ENCODE data around the gene AGTPBP1.

AGTPBP1 gene

GRCh38 chr9:85547599-85547998 lies 194.2 kb downstream of the AGTPBP1 start:
- Histone ChIP-seq H3K27ac (ENCODE audit: low read length) (no peak overlapping the region), H3K4me3 (ENCODE audit: low read length in 2 of 2) (no peak overlapping the region), H3K27me3 (ENCODE audit: control insufficient read depth in 1 of 2, insufficient read depth in 2 of 2, low read length in 2 of 2) (no peaks in the 10 kb centered on the region), H3K4me1 (ENCODE audit: control insufficient read depth, insufficient read depth, low read length) (no peaks in the 10 kb centered on the region), H3K9ac (ENCODE audit: low read length in 2 of 2) (no peak overlapping the region), H3K9me3 (ENCODE audit: control insufficient read depth in 2 of 2, low read length in 2 of 2) (no peaks in the 10 kb centered on the region), H3K36me3 (ENCODE audit: control insufficient read depth in 2 of 2, insufficient read depth in 2 of 2, low read length in 2 of 2) (no peaks in the 10 kb centered on the region)

- Histone ChIP-seq H3K36me3 (ENCODE audit: control insufficient read depth in 2 of 2, insufficient read depth in 2 of 2, low read length in 2 of 2) (no peaks in the 10 kb centered on the region), H3K9me3 (ENCODE audit: control insufficient read depth in 2 of 2, low read length in 2 of 2) (no peaks in the 10 kb centered on the region), H3K9ac (ENCODE audit: low read length in 2 of 2) (no peak overlapping the region), H3K4me3 (ENCODE audit: low read length in 2 of 2) (no peak overlapping the region), H3K27me3 (ENCODE audit: control insufficient read depth in 1 of 2, insufficient read depth in 2 of 2, low read length in 2 of 2) (no peaks in the 10 kb centered on the region), H3K4me1 (ENCODE audit: control insufficient read depth, insufficient read depth, low read length) (no peaks in the 10 kb centered on the region), H3K27ac (ENCODE audit: low read length) (no peak overlapping the region)
These were observed 198.6 kb downstream of the AGTPBP1 start for GRCh38 chr9:85543196-85543595.

- Histone ChIP-seq H3K9me3 (ENCODE audit: control insufficient read depth in 2 of 2, low read length in 2 of 2) (no peaks in the 10 kb centered on the region), H3K27me3 (ENCODE audit: control insufficient read depth in 1 of 2, insufficient read depth in 2 of 2, low read length in 2 of 2) (peaks cover 0 to 2% of the 10 kb centered on the region in 2 donors), H3K4me3 (ENCODE audit: low read length in 2 of 2) (no peak overlapping the region), H3K4me1 (ENCODE audit: control insufficient read depth, insufficient read depth, low read length) (no peaks in the 10 kb centered on the region), H3K9ac (ENCODE audit: low read length in 2 of 2) (no peak overlapping the region), H3K36me3 (ENCODE audit: control insufficient read depth in 2 of 2, insufficient read depth in 2 of 2, low read length in 2 of 2) (no peaks in the 10 kb centered on the region), H3K27ac (ENCODE audit: low read length) (no peak overlapping the region)
These were observed 199.9 kb downstream of the AGTPBP1 start for GRCh38 chr9:85541876-85542275.

GRCh38 chr9:85536514-85536913 lies 205.2 kb downstream of the AGTPBP1 start:
- H3K9me3 ChIP-seq (ENCODE audit: control insufficient read depth in 2 of 2, low read length in 2 of 2) = no peaks in the 10 kb centered on the region
- H3K36me3 ChIP-seq (ENCODE audit: control insufficient read depth in 2 of 2, insufficient read depth in 2 of 2, low read length in 2 of 2) = no peaks in the 10 kb centered on the region
- no peak overlapping the region for H3K27ac ChIP-seq (ENCODE audit: low read length)
- no peak overlapping the region for H3K9ac ChIP-seq (ENCODE audit: low read length in 2 of 2)
- H3K4me3 ChIP-seq (ENCODE audit: low read length in 2 of 2) = no peak overlapping the region
- H3K27me3 ChIP-seq (ENCODE audit: control insufficient read depth in 1 of 2, insufficient read depth in 2 of 2, low read length in 2 of 2) = peaks cover 0 to 2% of the 10 kb centered on the region in 2 donors
- peaks cover 3% of the 10 kb centered on the region for H3K4me1 ChIP-seq (ENCODE audit: control insufficient read depth, insufficient read depth, low read length)

- Histone ChIP-seq H3K4me3 (ENCODE audit: low read length in 2 of 2) (no peak overlapping the region), H3K27me3 (ENCODE audit: control insufficient read depth in 1 of 2, insufficient read depth in 2 of 2, low read length in 2 of 2) (peaks cover 0 to 2% of the 10 kb centered on the region in 2 donors), H3K9ac (ENCODE audit: low read length in 2 of 2) (no peak overlapping the region), H3K36me3 (ENCODE audit: control insufficient read depth in 2 of 2, insufficient read depth in 2 of 2, low read length in 2 of 2) (no peaks in the 10 kb centered on the region), H3K27ac (ENCODE audit: low read length) (no peak overlapping the region), H3K4me1 (ENCODE audit: control insufficient read depth, insufficient read depth, low read length) (peaks cover 3% of the 10 kb centered on the region), H3K9me3 (ENCODE audit: control insufficient read depth in 2 of 2, low read length in 2 of 2) (no peaks in the 10 kb centered on the region)
These were observed 205.7 kb downstream of the AGTPBP1 start for GRCh38 chr9:85536076-85536475.

GRCh38 chr9:85534340-85534739 lies 207.4 kb downstream of the AGTPBP1 start:
- peaks cover 3% of the 10 kb centered on the region for H3K4me1 ChIP-seq (ENCODE audit: control insufficient read depth, insufficient read depth, low read length)
- no peak overlapping the region for H3K27ac ChIP-seq (ENCODE audit: low read length)
- no peaks in the 10 kb centered on the region for H3K36me3 ChIP-seq (ENCODE audit: control insufficient read depth in 2 of 2, insufficient read depth in 2 of 2, low read length in 2 of 2)
- no peaks in the 10 kb centered on the region for H3K9me3 ChIP-seq (ENCODE audit: control insufficient read depth in 2 of 2, low read length in 2 of 2)
- no peak overlapping the region for H3K4me3 ChIP-seq (ENCODE audit: low read length in 2 of 2)
- no peak overlapping the region for H3K9ac ChIP-seq (ENCODE audit: low read length in 2 of 2)
- H3K27me3 ChIP-seq (ENCODE audit: control insufficient read depth in 1 of 2, insufficient read depth in 2 of 2, low read length in 2 of 2) = peaks cover 0 to 2% of the 10 kb centered on the region in 2 donors

GRCh38 chr9:85533538-85533937 lies 208.2 kb downstream of the AGTPBP1 start:
- H3K9ac ChIP-seq (ENCODE audit: low read length in 2 of 2) = no peak overlapping the region
- peaks cover 3% of the 10 kb centered on the region for H3K4me1 ChIP-seq (ENCODE audit: control insufficient read depth, insufficient read depth, low read length)
- peaks cover 0 to 2% of the 10 kb centered on the region in 2 donors for H3K27me3 ChIP-seq (ENCODE audit: control insufficient read depth in 1 of 2, insufficient read depth in 2 of 2, low read length in 2 of 2)
- no peaks in the 10 kb centered on the region for H3K9me3 ChIP-seq (ENCODE audit: control insufficient read depth in 2 of 2, low read length in 2 of 2)
- no peak overlapping the region for H3K27ac ChIP-seq (ENCODE audit: low read length)
- no peak overlapping the region for H3K4me3 ChIP-seq (ENCODE audit: low read length in 2 of 2)
- H3K36me3 ChIP-seq (ENCODE audit: control insufficient read depth in 2 of 2, insufficient read depth in 2 of 2, low read length in 2 of 2) = no peaks in the 10 kb centered on the region

- no peak overlapping the region for H3K9ac ChIP-seq (ENCODE audit: low read length in 2 of 2)
These were observed 211.0 kb downstream of the AGTPBP1 start for GRCh38 chr9:85530721-85531120.

GRCh38 chr9:85528607-85529006 lies 213.1 kb downstream of the AGTPBP1 start:
- Histone ChIP-seq H3K4me3 (ENCODE audit: low read length in 2 of 2) (no peak overlapping the region), H3K36me3 (ENCODE audit: control insufficient read depth in 2 of 2, insufficient read depth in 2 of 2, low read length in 2 of 2) (no peaks in the 10 kb centered on the region), H3K9ac (ENCODE audit: low read length in 2 of 2) (no peak overlapping the region), H3K4me1 (ENCODE audit: control insufficient read depth, insufficient read depth, low read length) (no peaks in the 10 kb centered on the region), H3K27ac (ENCODE audit: low read length) (no peak overlapping the region), H3K9me3 (ENCODE audit: control insufficient read depth in 2 of 2, low read length in 2 of 2) (peaks cover 0 to 14% of the 10 kb centered on the region in 2 donors), H3K27me3 (ENCODE audit: control insufficient read depth in 1 of 2, insufficient read depth in 2 of 2, low read length in 2 of 2) (peaks cover 2 to 8% of the 10 kb centered on the region in 2 donors)

More at GRCh38 chr9:85530721-85531120, 211.0 kb downstream of the AGTPBP1 start:
- H3K36me3 ChIP-seq (ENCODE audit: control insufficient read depth in 2 of 2, insufficient read depth in 2 of 2, low read length in 2 of 2) = no peaks in the 10 kb centered on the region
- peaks cover 0 to 2% of the 10 kb centered on the region in 2 donors for H3K27me3 ChIP-seq (ENCODE audit: control insufficient read depth in 1 of 2, insufficient read depth in 2 of 2, low read length in 2 of 2)
- no peak overlapping the region for H3K4me3 ChIP-seq (ENCODE audit: low read length in 2 of 2)
- H3K4me1 ChIP-seq (ENCODE audit: control insufficient read depth, insufficient read depth, low read length) = no peaks in the 10 kb centered on the region
- no peak overlapping the region for H3K27ac ChIP-seq (ENCODE audit: low read length)
- peaks cover 0 to 6% of the 10 kb centered on the region in 2 donors for H3K9me3 ChIP-seq (ENCODE audit: control insufficient read depth in 2 of 2, low read length in 2 of 2)

GRCh38 chr9:85528142-85528541 lies 213.6 kb downstream of the AGTPBP1 start:
- Histone ChIP-seq H3K36me3 (ENCODE audit: control insufficient read depth in 2 of 2, insufficient read depth in 2 of 2, low read length in 2 of 2) (no peaks in the 10 kb centered on the region), H3K4me1 (ENCODE audit: control insufficient read depth, insufficient read depth, low read length) (peaks cover under 1% of the 10 kb centered on the region), H3K4me3 (ENCODE audit: low read length in 2 of 2) (no peak overlapping the region), H3K9me3 (ENCODE audit: control insufficient read depth in 2 of 2, low read length in 2 of 2) (peaks cover 0 to 14% of the 10 kb centered on the region in 2 donors), H3K9ac (ENCODE audit: low read length in 2 of 2) (no peak overlapping the region), H3K27me3 (ENCODE audit: control insufficient read depth in 1 of 2, insufficient read depth in 2 of 2, low read length in 2 of 2) (peaks cover 4 to 8% of the 10 kb centered on the region in 2 donors), H3K27ac (ENCODE audit: low read length) (no peak overlapping the region)

GRCh38 chr9:85527331-85528020 lies 214.3 kb downstream of the AGTPBP1 start:
- no peak overlapping the region for H3K27ac ChIP-seq (ENCODE audit: low read length)
- no peak overlapping the region for H3K9ac ChIP-seq (ENCODE audit: low read length in 2 of 2)
- H3K36me3 ChIP-seq (ENCODE audit: control insufficient read depth in 2 of 2, insufficient read depth in 2 of 2, low read length in 2 of 2) = no peaks in the 10 kb centered on the region
- peaks cover 0 to 14% of the 10 kb centered on the region in 2 donors for H3K9me3 ChIP-seq (ENCODE audit: control insufficient read depth in 2 of 2, low read length in 2 of 2)
- H3K4me3 ChIP-seq (ENCODE audit: low read length in 2 of 2) = no peak overlapping the region
- H3K27me3 ChIP-seq (ENCODE audit: control insufficient read depth in 1 of 2, insufficient read depth in 2 of 2, low read length in 2 of 2) = peaks cover 9 to 10% of the 10 kb centered on the region in 2 donors
- H3K4me1 ChIP-seq (ENCODE audit: control insufficient read depth, insufficient read depth, low read length) = peaks cover 2% of the 10 kb centered on the region
